PC-9 (cell line): ENCODE results near the gene LPAR2.

Experiments used
- EZH2 ChIP-seq: fragments of 200-600 bp; sonication (generic); IDR thresholded peaks from 2 replicates; pipeline ENCODE4 v1.8.0; 2017; ENCODE audit warnings: antibody characterized with exemption, low read depth
- TF ChIP-seq, protein P1 (sequence below): fragments of 200-600 bp; sonication (generic); conservative IDR thresholded peaks from 2 replicates; pipeline ENCODE4 v1.6.1; 2017; ENCODE audit warnings: mixed run types, antibody characterized with exemption, mild to moderate bottlenecking, moderate library complexity

DNA sequence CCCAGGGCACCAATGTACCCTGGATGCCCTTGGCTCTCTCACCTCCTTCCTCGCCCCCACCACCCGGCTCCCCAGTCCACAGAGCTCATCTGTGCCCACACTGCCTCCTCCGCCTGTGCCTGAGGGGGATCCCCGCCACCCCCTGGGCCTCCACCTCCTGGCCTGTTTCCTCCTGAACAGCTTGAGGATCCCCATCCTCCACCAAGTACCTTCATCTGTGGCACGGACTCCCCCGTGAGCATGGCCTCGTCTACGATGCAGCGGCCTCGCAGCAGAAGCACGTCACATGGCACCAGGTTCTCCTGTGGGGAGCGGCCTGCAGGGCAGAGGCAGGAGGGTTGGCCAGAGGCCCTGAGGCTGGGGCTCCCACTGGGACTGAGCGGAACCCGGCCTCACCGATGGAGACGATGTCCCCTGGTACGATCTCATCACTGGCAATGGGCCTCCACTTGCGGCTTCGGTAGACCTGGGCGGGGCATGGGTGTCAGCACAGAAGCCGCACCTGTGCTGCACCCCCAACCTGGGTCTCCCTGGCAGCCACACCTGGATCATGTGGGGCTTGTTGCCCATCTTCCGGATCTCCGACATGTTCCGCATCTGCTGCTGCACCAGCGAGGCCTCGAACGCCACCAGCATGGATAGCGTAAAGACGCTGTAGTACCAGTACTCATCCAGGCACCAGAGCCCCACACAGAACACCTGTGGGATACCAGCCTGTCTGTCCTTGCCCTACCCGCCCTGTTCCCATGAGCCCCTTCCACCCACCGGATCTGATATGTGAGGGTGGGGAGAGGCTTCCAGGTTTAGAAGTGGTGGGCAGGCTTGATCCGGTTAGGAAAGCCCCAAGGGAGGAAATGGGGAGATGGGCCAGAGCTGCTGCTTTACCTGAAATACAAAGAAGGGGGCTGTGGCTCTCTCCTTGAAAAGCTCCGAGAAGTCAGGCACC, 28.7 kb upstream of the LPAR2 start:
- TF ChIP-seq, protein P1, sequence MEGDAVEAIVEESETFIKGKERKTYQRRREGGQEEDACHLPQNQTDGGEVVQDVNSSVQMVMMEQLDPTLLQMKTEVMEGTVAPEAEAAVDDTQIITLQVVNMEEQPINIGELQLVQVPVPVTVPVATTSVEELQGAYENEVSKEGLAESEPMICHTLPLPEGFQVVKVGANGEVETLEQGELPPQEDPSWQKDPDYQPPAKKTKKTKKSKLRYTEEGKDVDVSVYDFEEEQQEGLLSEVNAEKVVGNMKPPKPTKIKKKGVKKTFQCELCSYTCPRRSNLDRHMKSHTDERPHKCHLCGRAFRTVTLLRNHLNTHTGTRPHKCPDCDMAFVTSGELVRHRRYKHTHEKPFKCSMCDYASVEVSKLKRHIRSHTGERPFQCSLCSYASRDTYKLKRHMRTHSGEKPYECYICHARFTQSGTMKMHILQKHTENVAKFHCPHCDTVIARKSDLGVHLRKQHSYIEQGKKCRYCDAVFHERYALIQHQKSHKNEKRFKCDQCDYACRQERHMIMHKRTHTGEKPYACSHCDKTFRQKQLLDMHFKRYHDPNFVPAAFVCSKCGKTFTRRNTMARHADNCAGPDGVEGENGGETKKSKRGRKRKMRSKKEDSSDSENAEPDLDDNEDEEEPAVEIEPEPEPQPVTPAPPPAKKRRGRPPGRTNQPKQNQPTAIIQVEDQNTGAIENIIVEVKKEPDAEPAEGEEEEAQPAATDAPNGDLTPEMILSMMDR = no peak
- TF ChIP-seq EZH2 = no peak
